SK-N-MC (cell line): ENCODE measurements around the gene LTA4H.

Experiments
- EZH2 ChIP-seq: fragments of 200-600 bp; sonication (generic); IDR thresholded peaks from one replicate; pipeline ENCODE4 v1.6.1; 2017; ENCODE audit warnings: antibody characterized with exemption
- FOXP2 ChIP-seq: optimal IDR thresholded peaks from 2 replicates; pipeline ENCODE3; 2011; ENCODE audit warnings: mild to moderate bottlenecking, moderate library complexity; ENCODE audit not compliant: insufficient read depth; ENCODE audit errors: extremely low read length, control extremely low read depth
- POLR2AphosphoS5 ChIP-seq: IDR thresholded peaks from 2 replicates; pipeline ENCODE4 v1.6.1; 2012; ENCODE audit warnings: mild to moderate bottlenecking, low read depth, low read length, borderline replicate concordance

GRCh38 chr12:96040305-96041133 lies 5.1 kb upstream of the LTA4H start:
- TF ChIP-seq EZH2, result no peak
- TF ChIP-seq POLR2AphosphoS5, result no peak
- TF ChIP-seq FOXP2, result no peak
